Keratinocyte (primary cell): ENCODE measurements around the gene PADI4.

Experiments used
- CTCF ChIP-seq, 3 experiments: IDR thresholded peaks in 1 of 3; conservative IDR thresholded peaks in 1 of 3; optimal IDR thresholded peaks in 1 of 3; 2 replicates in 2 of 3; 3 replicates in 1 of 3; pipeline versions ENCODE3 to v1.5.1; 2011; ENCODE audit warnings: low read length in 3 of 3, mild to moderate bottlenecking in 3 of 3, moderate library complexity in 2 of 3, control low read depth in 1 of 3, inconsistent platforms in 1 of 3; ENCODE audit not compliant: insufficient read depth in 2 of 3; ENCODE audit errors: extremely low read depth in 1 of 3
- EZH2 ChIP-seq: IDR thresholded peaks from one replicate; pipeline ENCODE4 v1.6.1; 2012; ENCODE audit warnings: inconsistent platforms, mild to moderate bottlenecking, low read length, moderate library complexity

DNA sequence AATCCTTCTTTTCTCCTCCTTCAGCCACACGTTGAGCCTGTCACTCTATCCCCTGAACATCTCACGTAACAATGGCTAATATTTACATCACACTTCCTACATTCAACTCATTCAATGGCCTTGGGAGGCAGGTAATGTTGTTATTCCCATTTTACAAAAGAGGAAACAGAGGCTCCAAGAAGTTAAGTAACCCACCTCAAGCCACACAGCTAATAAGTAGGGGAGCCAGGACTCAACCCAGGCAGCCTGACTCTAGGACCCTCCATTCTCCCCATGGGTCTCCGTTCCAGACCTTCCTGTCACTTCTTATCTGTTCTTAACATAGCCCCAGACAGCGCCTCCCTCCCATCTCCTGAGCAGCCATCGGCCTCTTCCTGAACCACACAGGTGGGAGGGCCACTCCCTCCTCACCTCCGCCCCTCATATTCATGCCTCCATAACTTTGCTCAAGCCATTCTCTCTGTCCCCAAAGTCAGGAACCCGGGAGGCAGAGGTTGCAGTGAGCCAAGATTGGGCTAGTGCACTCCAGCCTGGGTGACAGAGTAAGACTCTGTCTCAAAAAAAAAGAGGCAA lies 2.2 kb downstream of the PADI4 start:
- TF ChIP-seq CTCF (optimal IDR thresholded peaks at IDR 0.05 in 1 of 3, IDR thresholded peaks at IDR 0.05 in 1 of 3, conservative IDR thresholded peaks at IDR 0.05 in 1 of 3; ENCODE audit: extremely low read depth in 1 of 3, insufficient read depth in 2 of 3, low read length in 3 of 3): no peak
- no peak for TF ChIP-seq EZH2
